ENCODE results near the gene CPB1.

CPB1 gene

DNA sequence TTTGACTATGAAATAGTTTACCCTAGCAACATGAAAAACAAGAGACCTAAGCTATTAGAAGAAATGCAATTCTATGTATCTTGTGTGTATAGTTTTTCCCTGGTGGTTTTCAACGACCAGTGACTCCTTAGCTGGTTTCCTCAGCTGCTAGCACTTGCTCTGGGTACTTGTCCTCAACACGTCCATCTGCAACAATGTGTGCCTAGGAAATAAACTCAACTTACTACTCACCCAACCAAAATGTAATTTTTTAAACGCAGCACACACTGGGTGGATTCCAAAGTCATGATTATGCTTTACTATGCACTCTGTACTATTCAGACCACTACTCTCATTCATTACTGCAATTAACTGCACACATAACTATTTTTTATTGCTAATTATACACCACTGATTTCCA lies 68.5 kb downstream of the CPB1 start:
- peaks cover 11% of the 10 kb centered on the region for H3K9me3 Mint-ChIP-seq
- H3K4me1 Mint-ChIP-seq = peaks cover 8% of the 10 kb centered on the region
- no peak overlapping the region for H3K4me3 Mint-ChIP-seq
- H3K36me3 Mint-ChIP-seq (ENCODE audit: low read depth) = no peaks in the 10 kb centered on the region
- TF ChIP-seq, protein P1, sequence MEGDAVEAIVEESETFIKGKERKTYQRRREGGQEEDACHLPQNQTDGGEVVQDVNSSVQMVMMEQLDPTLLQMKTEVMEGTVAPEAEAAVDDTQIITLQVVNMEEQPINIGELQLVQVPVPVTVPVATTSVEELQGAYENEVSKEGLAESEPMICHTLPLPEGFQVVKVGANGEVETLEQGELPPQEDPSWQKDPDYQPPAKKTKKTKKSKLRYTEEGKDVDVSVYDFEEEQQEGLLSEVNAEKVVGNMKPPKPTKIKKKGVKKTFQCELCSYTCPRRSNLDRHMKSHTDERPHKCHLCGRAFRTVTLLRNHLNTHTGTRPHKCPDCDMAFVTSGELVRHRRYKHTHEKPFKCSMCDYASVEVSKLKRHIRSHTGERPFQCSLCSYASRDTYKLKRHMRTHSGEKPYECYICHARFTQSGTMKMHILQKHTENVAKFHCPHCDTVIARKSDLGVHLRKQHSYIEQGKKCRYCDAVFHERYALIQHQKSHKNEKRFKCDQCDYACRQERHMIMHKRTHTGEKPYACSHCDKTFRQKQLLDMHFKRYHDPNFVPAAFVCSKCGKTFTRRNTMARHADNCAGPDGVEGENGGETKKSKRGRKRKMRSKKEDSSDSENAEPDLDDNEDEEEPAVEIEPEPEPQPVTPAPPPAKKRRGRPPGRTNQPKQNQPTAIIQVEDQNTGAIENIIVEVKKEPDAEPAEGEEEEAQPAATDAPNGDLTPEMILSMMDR (IDR thresholded peaks at IDR 0.05) = no peak
- no peak overlapping the region for H3K27ac Mint-ChIP-seq
- peaks cover 3% of the 10 kb centered on the region for H3K27me3 Mint-ChIP-seq (ENCODE audit: low read depth, poor library complexity)
- no peak for DNase-seq

DNA sequence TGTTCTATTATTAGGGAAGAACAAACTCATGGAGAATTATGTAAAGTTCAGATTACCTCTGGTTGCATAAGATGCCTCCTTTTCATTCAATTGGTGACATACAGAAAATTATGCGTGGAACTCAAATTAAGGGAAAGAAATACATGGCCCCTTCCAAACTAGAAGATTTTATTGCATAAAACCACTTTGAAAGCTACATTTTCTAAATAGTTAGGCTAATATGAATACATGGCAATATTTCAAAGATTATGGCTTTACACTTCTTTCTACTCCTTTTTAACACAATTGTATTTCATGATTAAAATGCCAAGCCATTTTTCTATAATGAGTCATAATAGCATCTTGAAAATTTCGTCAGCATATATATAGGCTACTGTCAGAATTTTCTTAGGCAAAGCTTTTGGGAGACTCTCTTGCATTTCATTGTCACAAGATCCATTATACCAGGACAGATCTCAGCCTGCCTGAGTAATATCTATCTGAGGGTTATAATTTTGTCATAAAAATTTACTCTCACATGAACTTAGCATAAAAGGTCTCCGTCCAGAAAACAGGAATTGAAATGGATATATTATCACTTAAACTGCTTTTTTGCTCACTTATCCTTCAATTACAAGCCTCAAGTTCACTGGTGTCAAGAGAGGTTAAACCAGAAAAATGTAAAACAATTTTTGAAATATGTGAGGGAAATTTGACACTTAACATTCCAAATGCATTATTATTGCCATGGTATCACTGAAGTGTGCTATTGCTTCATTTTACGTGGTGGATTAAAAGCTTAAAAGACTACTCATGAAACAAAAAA lies 74.6 kb downstream of the CPB1 start:
- Mint-ChIP-seq H3K4me3 (no peak overlapping the region), H3K4me1 (peaks cover 7% of the 10 kb centered on the region), H3K9me3 (no peaks in the 10 kb centered on the region), H3K36me3 (ENCODE audit: low read depth) (no peaks in the 10 kb centered on the region), H3K27me3 (ENCODE audit: low read depth, poor library complexity) (no peaks in the 10 kb centered on the region), H3K27ac (no peak overlapping the region)
- no peak for DNase-seq
- TF ChIP-seq, protein P1 (IDR thresholded peaks at IDR 0.05) = no peak

DNA sequence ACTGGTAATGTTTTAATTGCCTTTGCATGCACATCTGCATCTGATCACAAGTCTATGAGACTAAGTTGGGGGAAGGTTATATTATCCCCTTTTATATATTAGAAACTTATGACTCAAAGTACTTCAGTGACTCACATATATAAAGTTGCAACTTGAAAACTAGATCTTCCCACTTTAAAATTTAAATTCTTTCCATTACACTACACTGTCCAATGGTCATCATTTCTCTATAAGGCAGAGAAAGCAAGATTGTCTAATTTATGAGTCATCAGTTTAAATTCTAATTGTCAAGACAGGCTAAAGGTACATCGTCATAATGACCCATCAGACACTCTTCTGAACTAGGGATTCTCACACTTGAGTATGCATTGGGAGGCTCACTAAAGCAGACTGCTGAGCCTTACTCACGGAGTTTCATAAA lies 75.4 kb downstream of the CPB1 start:
- DNase-seq = no peak
- H3K27ac Mint-ChIP-seq = no peak overlapping the region
- H3K36me3 Mint-ChIP-seq (ENCODE audit: low read depth) = no peaks in the 10 kb centered on the region
- no peaks in the 10 kb centered on the region for H3K4me1 Mint-ChIP-seq
- H3K27me3 Mint-ChIP-seq (ENCODE audit: low read depth, poor library complexity) = peaks cover 3% of the 10 kb centered on the region
- TF ChIP-seq, protein P1 (IDR thresholded peaks at IDR 0.05) = no peak
- no peaks in the 10 kb centered on the region for H3K9me3 Mint-ChIP-seq
- no peak overlapping the region for H3K4me3 Mint-ChIP-seq

DNA sequence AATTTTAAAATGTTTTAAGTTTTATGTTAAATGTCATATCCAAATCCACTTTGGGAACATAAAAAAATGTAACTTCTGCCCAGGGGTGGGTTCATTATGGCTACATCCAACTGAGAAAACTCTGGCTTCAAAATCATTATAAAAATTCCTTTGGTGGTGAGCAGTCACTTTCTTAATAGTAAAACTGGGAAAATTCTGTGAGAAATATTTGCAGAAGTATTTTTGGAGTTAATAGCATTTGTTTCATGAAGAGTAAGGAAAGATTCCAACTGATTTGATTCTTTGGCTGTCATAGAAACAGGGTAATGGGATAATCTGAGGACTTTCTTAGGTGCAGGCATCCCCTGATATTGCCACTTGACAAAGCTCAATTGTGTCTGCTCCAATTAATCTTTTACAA lies 76.3 kb downstream of the CPB1 start:
- Mint-ChIP-seq H3K27me3 (ENCODE audit: low read depth, poor library complexity) (peaks cover 3% of the 10 kb centered on the region), H3K4me1 (no peaks in the 10 kb centered on the region), H3K4me3 (no peak overlapping the region), H3K36me3 (ENCODE audit: low read depth) (no peaks in the 10 kb centered on the region), H3K27ac (no peak overlapping the region), H3K9me3 (no peaks in the 10 kb centered on the region)
- no peak for DNase-seq
- TF ChIP-seq, protein P1 (IDR thresholded peaks at IDR 0.05) = no peak

DNA sequence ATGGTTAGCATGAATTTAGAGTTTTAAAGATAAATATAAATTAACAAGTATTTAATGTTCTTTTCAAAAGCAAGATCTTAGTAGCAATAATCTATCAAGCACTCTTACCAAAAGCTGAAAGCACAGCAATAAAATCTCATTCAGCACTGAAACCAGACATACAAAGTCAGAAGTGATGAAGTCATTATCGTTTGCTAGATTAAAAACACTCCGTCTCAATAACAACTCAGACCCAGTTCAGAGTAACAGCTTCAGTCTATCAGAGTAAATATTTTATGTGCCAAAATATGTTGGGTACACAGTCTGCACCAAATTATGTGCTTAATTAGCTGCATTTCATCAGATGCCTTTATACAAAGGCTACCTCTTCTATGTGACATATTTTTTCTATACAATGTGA lies 79.1 kb downstream of the CPB1 start:
- Mint-ChIP-seq H3K4me3 (no peak overlapping the region), H3K27me3 (ENCODE audit: low read depth, poor library complexity) (peaks cover 3% of the 10 kb centered on the region), H3K27ac (no peak overlapping the region), H3K4me1 (no peaks in the 10 kb centered on the region), H3K9me3 (no peaks in the 10 kb centered on the region), H3K36me3 (ENCODE audit: low read depth) (no peaks in the 10 kb centered on the region)
- no peak for DNase-seq
- TF ChIP-seq, protein P1 (IDR thresholded peaks at IDR 0.05) = no peak
